Keratinocyte (primary cell): Measurements from ENCODE around the gene KDM4B. TPM values are rescaled to one million over a fixed set of nuclear protein-coding genes. Genes with fewer than 3 reads are reported as not detected.
A peak's percentile ranks its signal among the peaks of the same experiment; 100 is the strongest.

Experiments
- DNase-seq: peaks from one replicate; pipeline ENCODE4 v3.0.0-alpha.2; 2011; ENCODE audit warnings: low read depth, missing footprints, low spot score
- FAIRE-seq: peaks from 2 replicates; lab custom pipeline; 2011; peaks lifted over from hg19 to GRCh38; lab: Jason Lieb, UNC
- H2AFZ ChIP-seq: 2 replicates; pipeline ENCODE4 v1.6.0; 2012; ENCODE audit warnings: low read length, control low read depth, inconsistent platforms; ENCODE audit not compliant: control insufficient read depth
- H3K27ac ChIP-seq: 2 replicates; pipeline ENCODE4 v1.5.1; 2011; ENCODE audit warnings: low read length; ENCODE audit not compliant: control insufficient read depth, insufficient read depth
- H3K27me3 ChIP-seq: 3 replicates; pipeline ENCODE4 v1.6.0; 2011; ENCODE audit warnings: low read length; ENCODE audit not compliant: control insufficient read depth, insufficient read depth; ENCODE audit errors: extremely low read depth
- H3K36me3 ChIP-seq, 2 experiments: 2 replicates in 1 of 2; 3 replicates in 1 of 2; pipeline ENCODE4 v1.5.1; 2011; ENCODE audit warnings: low read length in 2 of 2, mild to moderate bottlenecking in 1 of 2; ENCODE audit not compliant: control insufficient read depth in 2 of 2, insufficient read depth in 2 of 2; ENCODE audit errors: extremely low read depth in 1 of 2
- H3K4me1 ChIP-seq: 3 replicates; pipeline ENCODE4 v1.5.1; 2011; ENCODE audit warnings: low read length; ENCODE audit not compliant: control insufficient read depth, insufficient read depth; ENCODE audit errors: extremely low read depth
- H3K4me2 ChIP-seq: 3 replicates; pipeline ENCODE4 v1.6.0; 2011; ENCODE audit warnings: low read depth, low read length; ENCODE audit not compliant: control insufficient read depth, insufficient read depth; ENCODE audit errors: extremely low read depth
- H3K4me3 ChIP-seq, 3 experiments: fragments of 200-600 bp in 1 of 3; sonication (generic) in 1 of 3; 2 replicates in 2 of 3; 3 replicates in 1 of 3; pipeline ENCODE4 v1.5.1; 2011 to 2016; ENCODE audit warnings: low read length in 3 of 3, mild to moderate bottlenecking in 3 of 3, control low read depth in 2 of 3, inconsistent platforms in 1 of 3, low read depth in 1 of 3, mixed read lengths in 1 of 3, mixed run types in 1 of 3, moderate library complexity in 1 of 3; ENCODE audit not compliant: control insufficient read depth in 2 of 3, insufficient read depth in 2 of 3; ENCODE audit errors: extremely low read depth in 1 of 3
- H3K79me2 ChIP-seq: 2 replicates; pipeline ENCODE4 v1.6.0; 2012; ENCODE audit warnings: low read length; ENCODE audit not compliant: control insufficient read depth, insufficient read depth
- H3K9ac ChIP-seq: 3 replicates; pipeline ENCODE4 v1.6.0; 2011; ENCODE audit warnings: low read length; ENCODE audit not compliant: control insufficient read depth, insufficient read depth; ENCODE audit errors: extremely low read depth
- H3K9me1 ChIP-seq: 3 replicates; pipeline ENCODE4 v1.6.0; 2011; ENCODE audit warnings: low read length; ENCODE audit not compliant: control insufficient read depth, insufficient read depth; ENCODE audit errors: extremely low read depth
- H3K9me3 ChIP-seq: 2 replicates; pipeline ENCODE4 v1.5.1; 2012; ENCODE audit warnings: low read depth, low read length; ENCODE audit not compliant: control insufficient read depth
- H4K20me1 ChIP-seq: 3 replicates; pipeline ENCODE4 v1.6.0; 2011; ENCODE audit warnings: low read length; ENCODE audit not compliant: control insufficient read depth, insufficient read depth; ENCODE audit errors: extremely low read depth
- EZH2 ChIP-seq: IDR thresholded peaks from one replicate; pipeline ENCODE4 v1.6.1; 2012; ENCODE audit warnings: inconsistent platforms, mild to moderate bottlenecking, low read length, moderate library complexity
- dilution Hi-C: fragments of 300-500 bp; cut with MboI; formaldehyde crosslinking; loops from one replicate; pipeline ENCODE4 v1.7.0; 2020; ENCODE audit warnings: low sequenced_read_pairs; ENCODE audit not compliant: extremely low pct_ligation_motif_present
- polyA plus RNA-seq, 5 experiments: library from polyadenylated mRNA; depleted of rRNA in 3 of 5; stranded (reverse) in 3 of 5; stranded (forward) in 1 of 5; unstranded in 1 of 5; fragments of >200 nt; gene quantifications; 1 replicate in 1 of 5; 2 replicates in 3 of 5; 3 replicates in 1 of 5; pipeline versions ENCODE4 v1.2.1 to v1.2.3, GENCODE V29; 2011 to 2012; ENCODE audit warnings: missing spikeins in 2 of 5, low read depth in 1 of 5, low replicate concordance in 1 of 5
- TF ChIP-seq, protein P1 (sequence below), 3 experiments: IDR thresholded peaks in 1 of 3; conservative IDR thresholded peaks in 1 of 3; optimal IDR thresholded peaks in 1 of 3; 2 replicates in 2 of 3; 3 replicates in 1 of 3; pipeline versions ENCODE3 to v1.5.1; 2011; ENCODE audit warnings: low read length in 3 of 3, mild to moderate bottlenecking in 3 of 3, moderate library complexity in 2 of 3, control low read depth in 1 of 3, inconsistent platforms in 1 of 3; ENCODE audit not compliant: insufficient read depth in 2 of 3; ENCODE audit errors: extremely low read depth in 1 of 3

Gene KDM4B
- polyA plus RNA-seq, 1 donor (not counting 4 experiments of a cell fraction or from before 2014, with no cell fraction given) = 6.2 TPM

DNA sequence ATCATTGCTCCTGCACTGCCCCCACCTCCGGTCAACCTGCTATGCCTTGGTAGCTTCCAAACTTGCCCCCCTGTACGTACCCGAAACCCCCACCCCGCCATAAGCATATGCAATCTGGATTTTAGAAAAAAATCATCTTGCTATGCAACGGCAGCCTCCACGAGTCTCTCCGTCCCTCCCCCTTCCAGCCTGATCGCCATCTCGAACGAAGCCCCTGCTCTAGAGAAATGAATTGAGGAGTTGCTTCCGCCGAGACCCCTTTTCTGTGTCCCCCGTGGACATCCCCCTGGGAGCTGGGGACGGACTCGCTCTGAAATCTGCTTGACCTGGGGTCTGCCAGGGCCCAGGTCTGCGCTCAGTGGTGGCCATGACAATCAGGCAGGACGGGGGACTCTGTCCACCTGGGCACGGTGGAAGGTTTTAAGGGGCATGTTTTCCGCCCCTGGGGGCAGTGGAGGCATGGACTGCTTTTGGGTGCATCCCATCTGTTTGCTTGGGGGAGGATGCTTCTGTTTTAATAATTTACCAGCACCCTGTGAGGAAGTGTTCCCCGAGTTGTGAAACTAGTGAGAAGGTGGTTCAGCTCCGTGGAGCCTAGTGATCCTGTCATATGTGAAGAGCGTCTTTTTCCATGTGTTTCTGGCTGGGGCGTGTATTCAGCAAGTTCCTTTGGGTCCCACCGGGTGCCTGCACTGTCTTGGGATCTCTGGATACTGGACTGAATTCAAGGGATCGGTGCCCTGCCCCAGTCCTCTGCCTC lies 1.0 kb downstream of the KDM4B start:
- FAIRE-seq = peak; percentile 9
- dilution Hi-C loops = no loop called here
- H3K27ac ChIP-seq = peak overlapping the region; percentile 62

DNA sequence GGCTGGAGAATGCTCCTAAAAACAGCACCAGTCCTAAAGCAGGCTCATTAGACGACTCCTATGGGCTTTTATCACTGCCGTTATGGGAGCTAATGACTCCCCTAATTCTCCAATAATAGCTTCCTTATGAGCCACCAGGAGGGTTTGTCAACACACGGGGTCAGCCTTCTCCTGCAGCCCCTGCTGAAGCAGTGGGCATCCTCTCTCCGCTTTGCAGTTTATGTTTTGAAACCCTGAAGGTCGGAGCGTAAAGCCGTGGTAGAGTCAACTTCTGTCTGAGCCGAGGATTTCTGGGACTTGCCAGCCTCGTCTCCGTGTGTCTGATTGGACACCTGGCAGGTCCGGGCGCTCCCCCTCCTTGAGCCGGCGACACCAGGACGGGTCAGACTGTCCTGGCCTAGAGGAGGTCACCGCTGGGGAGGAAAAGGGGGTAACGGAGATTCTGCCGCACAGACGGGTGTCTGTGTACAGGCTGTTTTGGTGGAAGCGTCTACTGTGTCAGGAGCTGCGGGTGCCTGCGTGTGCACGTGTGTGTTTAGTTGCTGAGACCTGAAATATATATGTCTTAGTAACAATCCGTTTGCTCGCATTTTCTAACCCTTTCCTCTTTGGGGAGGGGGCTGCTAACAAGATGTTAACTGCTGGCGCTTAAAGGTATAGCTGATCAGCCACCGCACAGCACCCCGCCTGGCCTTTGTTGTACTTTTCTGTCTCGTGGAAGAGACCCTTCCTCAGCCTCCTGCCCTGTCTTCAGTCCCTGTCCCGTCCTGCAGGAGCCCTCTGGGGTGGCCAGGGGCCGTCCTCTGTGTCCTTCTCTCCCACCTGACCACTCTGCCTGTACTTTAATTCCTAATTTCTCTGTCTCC lies 1.9 kb downstream of the KDM4B start:
- Histone ChIP-seq H3K4me3 (peak overlapping the region; percentile 73 to 90 (median 85)), H3K27ac (peak overlapping the region; percentile 62), H3K9ac (peak overlapping the region; percentile 75), H2AFZ (peak overlapping the region; percentile 29), H3K27me3 (no peaks in the 10 kb centered on the region), H4K20me1 (peaks cover 10% of the 10 kb centered on the region), H3K36me3 (no peaks in the 10 kb centered on the region), H3K9me1 (peaks cover 5% of the 10 kb centered on the region), H3K4me2 (peak overlapping the region; percentile 100), H3K9me3 (no peaks in the 10 kb centered on the region), H3K79me2 (peaks cover 56% of the 10 kb centered on the region), H3K4me1 (peaks cover 45% of the 10 kb centered on the region)
- no peak for DNase-seq
- FAIRE-seq = no peak
- dilution Hi-C loops = no loop called here
- TF ChIP-seq, protein P1, sequence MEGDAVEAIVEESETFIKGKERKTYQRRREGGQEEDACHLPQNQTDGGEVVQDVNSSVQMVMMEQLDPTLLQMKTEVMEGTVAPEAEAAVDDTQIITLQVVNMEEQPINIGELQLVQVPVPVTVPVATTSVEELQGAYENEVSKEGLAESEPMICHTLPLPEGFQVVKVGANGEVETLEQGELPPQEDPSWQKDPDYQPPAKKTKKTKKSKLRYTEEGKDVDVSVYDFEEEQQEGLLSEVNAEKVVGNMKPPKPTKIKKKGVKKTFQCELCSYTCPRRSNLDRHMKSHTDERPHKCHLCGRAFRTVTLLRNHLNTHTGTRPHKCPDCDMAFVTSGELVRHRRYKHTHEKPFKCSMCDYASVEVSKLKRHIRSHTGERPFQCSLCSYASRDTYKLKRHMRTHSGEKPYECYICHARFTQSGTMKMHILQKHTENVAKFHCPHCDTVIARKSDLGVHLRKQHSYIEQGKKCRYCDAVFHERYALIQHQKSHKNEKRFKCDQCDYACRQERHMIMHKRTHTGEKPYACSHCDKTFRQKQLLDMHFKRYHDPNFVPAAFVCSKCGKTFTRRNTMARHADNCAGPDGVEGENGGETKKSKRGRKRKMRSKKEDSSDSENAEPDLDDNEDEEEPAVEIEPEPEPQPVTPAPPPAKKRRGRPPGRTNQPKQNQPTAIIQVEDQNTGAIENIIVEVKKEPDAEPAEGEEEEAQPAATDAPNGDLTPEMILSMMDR (optimal IDR thresholded peaks at IDR 0.05 in 1 of 3, IDR thresholded peaks at IDR 0.05 in 1 of 3, conservative IDR thresholded peaks at IDR 0.05 in 1 of 3; ENCODE audit: extremely low read depth in 1 of 3, insufficient read depth in 2 of 3, low read length in 3 of 3) = no peak
- TF ChIP-seq EZH2 = no peak

More for the DNA sequence above, 1.0 kb downstream of the KDM4B start:
- TF ChIP-seq, protein P1 (optimal IDR thresholded peaks at IDR 0.05 in 1 of 3, IDR thresholded peaks at IDR 0.05 in 1 of 3, conservative IDR thresholded peaks at IDR 0.05 in 1 of 3; ENCODE audit: extremely low read depth in 1 of 3, insufficient read depth in 2 of 3, low read length in 3 of 3) = no peak
- TF ChIP-seq EZH2 = no peak
- DNase-seq = no peak
- Histone ChIP-seq H4K20me1 (peaks cover 10% of the 10 kb centered on the region), H3K79me2 (peaks cover 48% of the 10 kb centered on the region), H3K4me2 (peak overlapping the region; percentile 100), H3K4me3 (peak overlapping the region; percentile 73 to 90 (median 85)), H3K9me1 (peaks cover 5% of the 10 kb centered on the region), H3K27me3 (no peaks in the 10 kb centered on the region), H3K9me3 (no peaks in the 10 kb centered on the region), H3K4me1 (peaks cover 37% of the 10 kb centered on the region), H3K36me3 (no peaks in the 10 kb centered on the region), H3K9ac (peak overlapping the region; percentile 75), H2AFZ (no peak overlapping the region)
